ENCODE results near the gene TPRX2.

DNA sequence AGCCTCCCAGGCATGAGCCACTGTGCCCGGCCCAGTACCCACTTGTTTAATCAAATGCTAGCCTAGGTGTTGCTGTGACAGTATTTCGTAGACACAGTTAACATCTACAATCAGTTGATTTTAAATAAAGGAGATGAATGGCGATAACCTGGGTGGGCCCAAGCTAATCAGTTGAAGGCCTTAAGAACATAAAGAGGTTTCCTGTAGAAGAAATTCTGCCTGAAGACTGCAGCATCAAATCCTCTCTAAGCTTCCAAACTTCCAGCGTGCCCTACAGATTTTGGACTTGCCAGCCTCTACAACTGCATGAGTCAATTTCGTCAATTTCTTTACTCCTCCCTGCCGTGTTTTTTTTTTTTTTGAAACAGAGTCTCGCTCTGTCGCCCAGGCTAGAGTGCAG, 40.3 kb downstream of the TPRX2 start:
- no peak for TF ChIP-seq YY1 (IDR thresholded peaks at IDR 0.05; ENCODE audit: insufficient read depth, insufficient read length)
- TF ChIP-seq ZNF274 (IDR thresholded peaks at IDR 0.05; ENCODE audit: low read depth, low read length), result no peak
